G401 (cell line): Measurements from ENCODE around the gene SPECC1. TPM values are rescaled to one million over a fixed set of nuclear protein-coding genes. Genes with fewer than 3 reads are reported as not detected.
"Not testable (repeated sequence)": the region's sequence is repeated elsewhere in the genome, so short reads cannot be mapped to it uniquely, and the experiment has no call there.

ENCODE experiments used
- DNase-seq: peaks from one replicate; pipeline ENCODE4 v3.0.0-alpha.2; 2015; ENCODE audit warnings: low spot score
- in situ Hi-C: cut with HindIII; loops from 2 replicates; pipeline ENCODE4 v1.10.0; 2016; ENCODE audit warnings: low sequenced_read_pairs, mixed read lengths
- total RNA-seq: library from RNA; depleted of rRNA; stranded (reverse); fragments of >200 nt; shearing (Covaris generic); gene quantifications from 2 replicates; pipeline ENCODE4 v1.2.3, GENCODE V29; 2014

Gene SPECC1
- total RNA-seq, 1 experiment from 2014 or later = not detected

- in situ Hi-C loops = no loop called here
- no peak for DNase-seq
These were observed 78.5 kb downstream of the SPECC1 start for GRCh38 chr17:20087538-20088250.

- in situ Hi-C loops = no loop called here
- no peak for DNase-seq
These were observed 80.8 kb downstream of the SPECC1 start for GRCh38 chr17:20089756-20090547.

GRCh38 chr17:20091174-20092029 lies 82.2 kb downstream of the SPECC1 start:
- DNase-seq = no peak
- in situ Hi-C loops = no loop called here

GRCh38 chr17:20092261-20092867 lies 83.2 kb downstream of the SPECC1 start:
- no peak for DNase-seq
- in situ Hi-C loops = no loop called here

- DNase-seq = no peak
- in situ Hi-C loops = no loop called here
These were observed 83.9 kb downstream of the SPECC1 start for GRCh38 chr17:20092973-20093626.

GRCh38 chr17:20094777-20095176 lies 85.6 kb downstream of the SPECC1 start:
- in situ Hi-C loops = no loop called here
- DNase-seq = no peak

GRCh38 chr17:20095336-20096080 lies 86.3 kb downstream of the SPECC1 start:
- in situ Hi-C loops = no loop called here
- peak; percentile 82 for DNase-seq

- no peak for DNase-seq
- in situ Hi-C loops = no loop called here
These were observed 87.3 kb downstream of the SPECC1 start for GRCh38 chr17:20096430-20096829.

- in situ Hi-C loops = no loop called here
- DNase-seq = no peak
These were observed 88.2 kb downstream of the SPECC1 start for GRCh38 chr17:20097330-20097729.

- in situ Hi-C loops = no loop called here
- DNase-seq = no peak
These were observed 89.2 kb downstream of the SPECC1 start for GRCh38 chr17:20098314-20098713.

- in situ Hi-C loops, DNase-seq: not testable (repeated sequence)
These were observed 91.6 kb downstream of the SPECC1 start for GRCh38 chr17:20100806-20101205.

- DNase-seq = peak; percentile 32
- in situ Hi-C loops = no loop called here
These were observed 94.6 kb downstream of the SPECC1 start for GRCh38 chr17:20103454-20104446.

- in situ Hi-C loops = no loop called here
- DNase-seq = no peak
These were observed 96.6 kb downstream of the SPECC1 start for GRCh38 chr17:20105539-20106280.

GRCh38 chr17:20106446-20106845 lies 97.3 kb downstream of the SPECC1 start:
- DNase-seq, in situ Hi-C loops: not testable (repeated sequence)

GRCh38 chr17:20109076-20109475 lies 99.9 kb downstream of the SPECC1 start:
- in situ Hi-C loops = no loop called here
- no peak for DNase-seq

- DNase-seq = no peak
- in situ Hi-C loops = no loop called here
These were observed 102.4 kb downstream of the SPECC1 start for GRCh38 chr17:20111538-20111937.
